Middle frontal gyrus (tissue), 1 donor: ENCODE data around the gene RBP3.

ENCODE experiments used
- DNase-seq: peaks from one replicate; pipeline ENCODE4 v3.0.0-alpha.2; 2015; ENCODE audit warnings: low spot score; ENCODE audit errors: extremely low spot score

The RBP3 gene

GRCh38 chr10:47357131-47357582, 9.0 kb downstream of the RBP3 start:
- no peak for DNase-seq

- DNase-seq: no peak
These were observed 9.7 kb downstream of the RBP3 start for GRCh38 chr10:47357911-47358310.

- DNase-seq: no peak
These were observed 10.3 kb downstream of the RBP3 start for GRCh38 chr10:47358457-47358856.

- no peak for DNase-seq
These were observed 10.9 kb downstream of the RBP3 start for GRCh38 chr10:47359101-47359500.

GRCh38 chr10:47359626-47360418, 11.7 kb downstream of the RBP3 start:
- DNase-seq: no peak

GRCh38 chr10:47360419-47361040, 12.4 kb downstream of the RBP3 start:
- no peak for DNase-seq

GRCh38 chr10:47361293-47361692, 13.1 kb downstream of the RBP3 start:
- DNase-seq: no peak

GRCh38 chr10:47362199-47362598, 14.0 kb downstream of the RBP3 start:
- DNase-seq: no peak

- DNase-seq: no peak
These were observed 15.6 kb downstream of the RBP3 start for GRCh38 chr10:47363781-47364180.

- no peak for DNase-seq
These were observed 16.2 kb downstream of the RBP3 start for GRCh38 chr10:47364366-47364765.

- no peak for DNase-seq
These were observed 16.7 kb downstream of the RBP3 start for GRCh38 chr10:47364911-47365310.

GRCh38 chr10:47365431-47366180, 17.4 kb downstream of the RBP3 start:
- DNase-seq: no peak

GRCh38 chr10:47366181-47366631, 18.0 kb downstream of the RBP3 start:
- no peak for DNase-seq

- no peak for DNase-seq
These were observed 18.7 kb downstream of the RBP3 start for GRCh38 chr10:47366731-47367460.

- DNase-seq: no peak
These were observed 19.5 kb downstream of the RBP3 start for GRCh38 chr10:47367646-47368045.

GRCh38 chr10:47368431-47369180, 20.4 kb downstream of the RBP3 start:
- DNase-seq: no peak

GRCh38 chr10:47369251-47369894, 21.2 kb downstream of the RBP3 start:
- DNase-seq: no peak

- no peak for DNase-seq
These were observed 22.0 kb downstream of the RBP3 start for GRCh38 chr10:47370015-47370767.

- no peak for DNase-seq
These were observed 22.7 kb downstream of the RBP3 start for GRCh38 chr10:47370878-47371277.
